ENCODE data around the gene MOBP.

The MOBP gene

GRCh38 chr3:39550354-39551051 is 83.0 kb downstream of the MOBP start:
- no peak overlapping the region for H3K4me3 ChIP-seq (ENCODE audit: low read length)
- no peak overlapping the region for H2BK120ac ChIP-seq (ENCODE audit: low read depth, low read length)
- no peaks in the 10 kb centered on the region for H3K27me3 ChIP-seq (ENCODE audit: insufficient read depth, low read length, poor library complexity)

More at GRCh38 chr3:39550354-39551051, 83.0 kb downstream of the MOBP start:
- Histone ChIP-seq H3K4ac (ENCODE audit: low read depth, low read length) (no peak overlapping the region), H3K27ac (ENCODE audit: low read depth, low read length) (no peak overlapping the region), H3K4me2 (ENCODE audit: low read length) (no peak overlapping the region), H2BK15ac (replicated peaks; ENCODE audit: low read depth) (no peak overlapping the region), H4K5ac (ENCODE audit: low read length) (no peak overlapping the region), H3K79me2 (ENCODE audit: control insufficient read depth, insufficient read depth, low read length) (no peaks in the 10 kb centered on the region), H3K9ac (ENCODE audit: low read length) (no peak overlapping the region), H3K23ac (ENCODE audit: low read length) (no peak overlapping the region), H3K79me1 (ENCODE audit: low read length) (no peaks in the 10 kb centered on the region), H3K18ac (ENCODE audit: low read length) (no peak overlapping the region), H3K4me1 (ENCODE audit: control insufficient read depth, low read depth, low read length) (peaks cover 1% of the 10 kb centered on the region), H4K8ac (ENCODE audit: low read depth, low read length) (no peak overlapping the region), H2AK5ac (ENCODE audit: low read length) (no peak overlapping the region), H2BK5ac (ENCODE audit: low read length) (no peak overlapping the region), H3K36me3 (ENCODE audit: control insufficient read depth, insufficient read depth, low read length) (no peaks in the 10 kb centered on the region), H3K56ac (ENCODE audit: low read length) (no peak overlapping the region)
- no peak for DNase-seq
- whole genome bisulfite sequencing (ENCODE audit: extremely low coverage, insufficient coverage, low lambda C conversion rate) = no CpG with 5 or more reads among the region's 8 CpGs
